ENCODE data around the gene RECK. TPM values are rescaled to one million over a fixed set of nuclear protein-coding genes. Genes with fewer than 3 reads are reported as not detected.
A peak's percentile ranks its signal among the peaks of the same experiment; 100 is the strongest.

RECK gene
- total and polyA plus RNA-seq, 2 donors (not counting 1 experiment from before 2014, with no cell fraction given) = 98.4 to 212 TPM

GRCh38 chr9:36037549-36038122, 923 bp downstream of the RECK start:
- H3K9me3 ChIP-seq (ENCODE audit: control insufficient read depth, insufficient read depth, low read depth, low read length) = no peaks in the 10 kb centered on the region
- H3K4me1 ChIP-seq (ENCODE audit: control insufficient read depth, extremely low read depth, insufficient read depth, low read length) = peaks cover 11% of the 10 kb centered on the region
- no peaks in the 10 kb centered on the region for H3K27me3 ChIP-seq (ENCODE audit: control insufficient read depth, insufficient read depth, low read length)
- peak overlapping the region; percentile 86 for H3K9ac ChIP-seq (ENCODE audit: insufficient read depth, low read length)
- no peaks in the 10 kb centered on the region for H3K36me3 ChIP-seq (ENCODE audit: control insufficient read depth, insufficient read depth, low read length)
- H3K4me2 ChIP-seq (ENCODE audit: extremely low read depth, insufficient read depth, low read length) = peak overlapping the region; percentile 88
- peak overlapping the region; percentile 94 to 98 (median 96) for H3K4me3 ChIP-seq (replicated peaks in 1 of 4; ENCODE audit: control extremely low read depth in 1 of 4, insufficient read depth in 1 of 4, low read depth in 3 of 4, low read length in 4 of 4)
- no peak for TF ChIP-seq CTCF (conservative IDR thresholded peaks at IDR 0.05 in 1 of 2, IDR thresholded peaks at IDR 0.05 in 1 of 2; ENCODE audit: low read depth in 1 of 2, low read length in 2 of 2)
- no peak for TF ChIP-seq EZH2 (IDR thresholded peaks at IDR 0.05; ENCODE audit: low read length, missing control alignments)
- H2AFZ ChIP-seq (ENCODE audit: low read length) = peak overlapping the region; percentile 40
- no peaks in the 10 kb centered on the region for H4K20me1 ChIP-seq (ENCODE audit: control insufficient read depth, extremely low read depth, insufficient read depth, low read length)
- DNase-seq (ENCODE audit: low read depth in 2 of 2) = peak in 1 of 2 donors; percentile 32
- H3K27ac ChIP-seq (ENCODE audit: insufficient read depth, low read length) = peak overlapping the region; percentile 81
- H3K79me2 ChIP-seq (ENCODE audit: control insufficient read depth, insufficient read depth, low read length) = peaks cover 55% of the 10 kb centered on the region

GRCh38 chr9:36039121-36039520, 2.4 kb downstream of the RECK start:
- H3K4me3 ChIP-seq (replicated peaks in 1 of 4; ENCODE audit: control extremely low read depth in 1 of 4, insufficient read depth in 1 of 4, low read depth in 3 of 4, low read length in 4 of 4) = peak overlapping the region; percentile 94 to 98 (median 96)
- no peaks in the 10 kb centered on the region for H3K36me3 ChIP-seq (ENCODE audit: control insufficient read depth, insufficient read depth, low read length)
- H3K4me2 ChIP-seq (ENCODE audit: extremely low read depth, insufficient read depth, low read length) = peak overlapping the region; percentile 88
- H3K4me1 ChIP-seq (ENCODE audit: control insufficient read depth, extremely low read depth, insufficient read depth, low read length) = peaks cover 11% of the 10 kb centered on the region
- peaks cover 68% of the 10 kb centered on the region for H3K79me2 ChIP-seq (ENCODE audit: control insufficient read depth, insufficient read depth, low read length)
- H3K27ac ChIP-seq (ENCODE audit: insufficient read depth, low read length) = peak overlapping the region; percentile 22
- H2AFZ ChIP-seq (ENCODE audit: low read length) = no peak overlapping the region
- DNase-seq (ENCODE audit: low read depth in 2 of 2) = no peak
- no peak for TF ChIP-seq EZH2 (IDR thresholded peaks at IDR 0.05; ENCODE audit: low read length, missing control alignments)
- TF ChIP-seq CTCF (conservative IDR thresholded peaks at IDR 0.05 in 1 of 2, IDR thresholded peaks at IDR 0.05 in 1 of 2; ENCODE audit: low read depth in 1 of 2, low read length in 2 of 2) = no peak
- H4K20me1 ChIP-seq (ENCODE audit: control insufficient read depth, extremely low read depth, insufficient read depth, low read length) = no peaks in the 10 kb centered on the region
- no peaks in the 10 kb centered on the region for H3K9me3 ChIP-seq (ENCODE audit: control insufficient read depth, insufficient read depth, low read depth, low read length)
- H3K9ac ChIP-seq (ENCODE audit: insufficient read depth, low read length) = no peak overlapping the region
- no peaks in the 10 kb centered on the region for H3K27me3 ChIP-seq (ENCODE audit: control insufficient read depth, insufficient read depth, low read length)

- H3K4me1 ChIP-seq (ENCODE audit: control insufficient read depth, extremely low read depth, insufficient read depth, low read length) = peaks cover 13% of the 10 kb centered on the region
- DNase-seq (ENCODE audit: low read depth in 2 of 2) = peak; percentile 28 to 75
These were observed 3.0 kb downstream of the RECK start for GRCh38 chr9:36039696-36040095.

More at GRCh38 chr9:36039696-36040095, 3.0 kb downstream of the RECK start:
- no peak for TF ChIP-seq EZH2 (IDR thresholded peaks at IDR 0.05; ENCODE audit: low read length, missing control alignments)
- no peak for TF ChIP-seq CTCF (conservative IDR thresholded peaks at IDR 0.05 in 1 of 2, IDR thresholded peaks at IDR 0.05 in 1 of 2; ENCODE audit: low read depth in 1 of 2, low read length in 2 of 2)
- H3K9ac ChIP-seq (ENCODE audit: insufficient read depth, low read length) = no peak overlapping the region
- peak overlapping the region; percentile 88 for H3K4me2 ChIP-seq (ENCODE audit: extremely low read depth, insufficient read depth, low read length)
- H3K27me3 ChIP-seq (ENCODE audit: control insufficient read depth, insufficient read depth, low read length) = no peaks in the 10 kb centered on the region
- peaks cover 3% of the 10 kb centered on the region for H4K20me1 ChIP-seq (ENCODE audit: control insufficient read depth, extremely low read depth, insufficient read depth, low read length)
- no peaks in the 10 kb centered on the region for H3K36me3 ChIP-seq (ENCODE audit: control insufficient read depth, insufficient read depth, low read length)
- peaks cover 73% of the 10 kb centered on the region for H3K79me2 ChIP-seq (ENCODE audit: control insufficient read depth, insufficient read depth, low read length)
- H3K9me3 ChIP-seq (ENCODE audit: control insufficient read depth, insufficient read depth, low read depth, low read length) = no peaks in the 10 kb centered on the region
- H3K27ac ChIP-seq (ENCODE audit: insufficient read depth, low read length) = peak overlapping the region; percentile 22
- H3K4me3 ChIP-seq (replicated peaks in 1 of 4; ENCODE audit: control extremely low read depth in 1 of 4, insufficient read depth in 1 of 4, low read depth in 3 of 4, low read length in 4 of 4) = peak overlapping the region; percentile 94 to 98 (median 96)
- no peak overlapping the region for H2AFZ ChIP-seq (ENCODE audit: low read length)
